K562 (cell line): ENCODE data around the gene SLC22A23. TPM values are rescaled to one million over a fixed set of nuclear protein-coding genes. Genes with fewer than 3 reads are reported as not detected.

Experiments
- CEBPB ChIP-seq: fragments of 450-650 bp; IDR thresholded peaks from 2 replicates; pipeline ENCODE4 v1.6.1; 2016; ENCODE audit warnings: missing genetic modification characterization, missing compliant biosample characterization
- CHD1 ChIP-seq: fragments of 200-600 bp; sonication (generic); IDR thresholded peaks from one replicate; pipeline ENCODE4 v1.6.1; 2012; ENCODE audit warnings: mild to moderate bottlenecking, moderate library complexity, low read length, inconsistent platforms
- DMBX1 ChIP-seq: fragments of 250-450 bp; sonication (Bioruptor Pico); IDR thresholded peaks from 2 replicates; pipeline ENCODE4 v1.8.0; 2022; ENCODE audit warnings: inconsistent platforms, mild to moderate bottlenecking, moderate library complexity, borderline replicate concordance
- GTF2E2 ChIP-seq: fragments of 200-800 bp; sonication (Bioruptor generic); IDR thresholded peaks from 2 replicates; pipeline ENCODE4 v1.6.1; 2016; ENCODE audit warnings: missing genetic modification characterization, missing compliant biosample characterization
- HDAC2 ChIP-seq: fragments of 450-650 bp; IDR thresholded peaks from 2 replicates; pipeline ENCODE4 v1.6.1; 2016; ENCODE audit warnings: mild to moderate bottlenecking
- HDAC6 ChIP-seq: IDR thresholded peaks from 2 replicates; pipeline ENCODE4 v1.6.1; 2012; ENCODE audit warnings: low read depth, mild to moderate bottlenecking, control low read depth, inconsistent platforms, low read length, moderate library complexity
- JUN ChIP-seq, 2 experiments: sonication (generic) in 1 of 2; formaldehyde crosslinking in 1 of 2; IDR thresholded peaks; 2 replicates each; pipeline versions ENCODE4 v1.6.1 to v1.8.0; 2012 to 2022; ENCODE audit warnings: borderline replicate concordance in 2 of 2, mild to moderate bottlenecking in 2 of 2, improper control_type of control experiment in 1 of 2, low read depth in 1 of 2, low read length in 1 of 2, missing genetic modification reagents in 1 of 2
- KAT2B ChIP-seq: IDR thresholded peaks from one replicate; pipeline ENCODE4 v1.6.1; 2012; ENCODE audit warnings: low read depth, mild to moderate bottlenecking, control low read depth, inconsistent platforms, low read length, moderate library complexity
- KDM5B ChIP-seq: fragments of 200-600 bp; sonication (generic); IDR thresholded peaks from 2 replicates; pipeline ENCODE4 v1.6.1; 2012; ENCODE audit warnings: low read depth, mild to moderate bottlenecking, moderate library complexity, low read length, control low read depth, inconsistent platforms; ENCODE audit not compliant: insufficient replicate concordance
- RBBP5 ChIP-seq: fragments of 200-600 bp; sonication (generic); IDR thresholded peaks from 2 replicates; pipeline ENCODE4 v1.6.1; 2012; ENCODE audit warnings: borderline replicate concordance, mild to moderate bottlenecking, low read length, control low read depth, inconsistent platforms; ENCODE audit not compliant: insufficient read depth, poor library complexity, severe bottlenecking
- RFX7 ChIP-seq: fragments of 250-450 bp; sonication (Bioruptor Pico); IDR thresholded peaks from 2 replicates; pipeline ENCODE4 v1.5.1; 2021; ENCODE audit warnings: mild to moderate bottlenecking
- SETDB1 ChIP-seq: IDR thresholded peaks from one replicate; pipeline ENCODE4 v1.6.1; 2012; ENCODE audit warnings: low read length, control low read depth, inconsistent platforms
- VEZF1 ChIP-seq: fragments of 200-800 bp; sonication (Bioruptor generic); IDR thresholded peaks from 2 replicates; pipeline ENCODE4 v1.6.1; 2017; ENCODE audit warnings: missing genetic modification characterization, missing compliant biosample characterization
- XRCC5 ChIP-seq: fragments of 200-400 bp; formaldehyde crosslinking; IDR thresholded peaks from 2 replicates; pipeline ENCODE4 v1.6.1; 2017; ENCODE audit warnings: low read depth, mild to moderate bottlenecking, low read length
- ZNF184 ChIP-seq: sonication (generic); formaldehyde crosslinking; IDR thresholded peaks from 2 replicates; pipeline ENCODE4 v1.5.0; 2020; ENCODE audit warnings: missing genetic modification reagents
- ZNF24 ChIP-seq: fragments of 450-650 bp; IDR thresholded peaks from 2 replicates; pipeline ENCODE4 v1.6.1; 2016
- ZNF551 ChIP-seq: fragments of 250-450 bp; sonication (Bioruptor Pico); IDR thresholded peaks from 2 replicates; pipeline ENCODE4 v1.5.0; 2021; ENCODE audit warnings: mild to moderate bottlenecking, moderate library complexity
- ZNF609 ChIP-seq: sonication (generic); formaldehyde crosslinking; IDR thresholded peaks from 2 replicates; pipeline ENCODE4 v1.8.1; 2023; ENCODE audit warnings: missing genetic modification reagents, mild to moderate bottlenecking, borderline replicate concordance
- polyA plus RNA-seq, 8 experiments: library from polyadenylated mRNA; depleted of rRNA in 4 of 8; stranded (reverse) in 5 of 8; unstranded in 3 of 8; fragments of >200 nt; fragmentation: Nextera tagmentation in 2 of 8; fragmentation: Illumina TruSeq in 1 of 8; extraction: Ambion mirVana in 2 of 8; extraction: Trizol in 1 of 8; gene quantifications; 2 replicates each; pipeline versions ENCODE4 v1.2.1 to v1.2.3, GENCODE V29; 2011 to 2014; ENCODE audit warnings: inconsistent platforms in 1 of 8, missing spikeins in 1 of 8
- total RNA-seq, 7 experiments: library from RNA; depleted of rRNA in 6 of 7; stranded (reverse); fragments of >200 nt in 6 of 7; fragmentation: Illumina TruSeq in 2 of 7; extraction: Trizol in 2 of 7; gene quantifications; 2 replicates each; pipeline versions ENCODE4 v1.2.1 to v1.2.3, GENCODE V29; 2011 to 2021; ENCODE audit warnings: low replicate concordance in 1 of 7

SLC22A23 gene
- total and polyA plus RNA-seq, 9 of the 15 experiments (the other 6 are each of a cell fraction or from before 2014, with no cell fraction given), result 0.30 to 8.7 (median 2.5) TPM

GRCh38 chr6:3228771-3229565, 227.9 kb downstream of the SLC22A23 start (continued):
- TF ChIP-seq ZNF609 (CRISPR knock-in tag) (no peak), KDM5B (peak; percentile 25), GTF2E2 (no peak), RBBP5 (no peak), ZNF551 (CRISPR knock-in tag) (no peak), ZNF24 (no peak), XRCC5 (no peak), DMBX1 (CRISPR knock-in tag) (no peak), KAT2B (no peak), ZNF184 (no peak), HDAC6 (no peak), HDAC2 (peak; percentile 56; the same call in 1 of the 2 replicates), SETDB1 (no peak), JUN (IDR thresholded peaks at IDR 0.05; ENCODE audit: borderline replicate concordance, low read depth, low read length) (no peak), JUN (CRISPR knock-in tag; IDR thresholded peaks at IDR 0.05; ENCODE audit: borderline replicate concordance) (peak; percentile 68; the same call in 1 of the 2 replicates), VEZF1 (CRISPR knock-in tag) (no peak; the same call in 1 of the 2 replicates), RFX7 (CRISPR knock-in tag) (no peak), CEBPB (tag) (no peak), CHD1 (no peak)
